ENCODE results near the gene ZIK1.
A peak's percentile ranks its signal among the peaks of the same experiment; 100 is the strongest.

The ZIK1 gene

GRCh38 chr19:57583521-57584416 is at the start of gene ZIK1:
ZIK1 (plus strand) TSS chr19:57584145; CDS start chr19:57584357, 212 bp downstream.
- H3K4me3 ChIP-seq (ENCODE audit: low read depth, low read length): peak within 1 kb of the TSS; percentile 75
- no peak for TF ChIP-seq CTCF (IDR thresholded peaks at IDR 0.05; ENCODE audit: insufficient read depth, low read length, missing control alignments)
- DNase-seq (ENCODE audit: low read depth, low spot score): peak; percentile 49
- CTCF ChIA-PET: interaction anchor here (1.3 kb wide), 1 partner anchor 12 kb away, joined by 3 read pairs; no protein-coding TSS in a partner anchor
- POLR2A ChIA-PET: no interaction called here

- POLR2A ChIA-PET: no interaction called here
- H3K4me3 ChIP-seq (ENCODE audit: low read depth, low read length): no peak overlapping the region
- no peak for DNase-seq (ENCODE audit: low read depth, low spot score)
- CTCF ChIA-PET: no interaction called here
- TF ChIP-seq CTCF (IDR thresholded peaks at IDR 0.05; ENCODE audit: insufficient read depth, low read length, missing control alignments): no peak
These were observed 45.9 kb upstream of the ZIK1 start for GRCh38 chr19:57537953-57538547.

GRCh38 chr19:57546513-57546912 is 37.4 kb upstream of the ZIK1 start:
- POLR2A ChIA-PET: no interaction called here
- CTCF ChIA-PET: interaction anchor here (2.3 kb wide), 1 partner anchor 12 kb away, joined by 5 read pairs; no protein-coding TSS in a partner anchor
- DNase-seq (ENCODE audit: low read depth, low spot score): no peak
- no peak overlapping the region for H3K4me3 ChIP-seq (ENCODE audit: low read depth, low read length)
- TF ChIP-seq CTCF (IDR thresholded peaks at IDR 0.05; ENCODE audit: insufficient read depth, low read length, missing control alignments): no peak

- CTCF ChIA-PET: no interaction called here
- no peak for TF ChIP-seq CTCF (IDR thresholded peaks at IDR 0.05; ENCODE audit: insufficient read depth, low read length, missing control alignments)
- DNase-seq (ENCODE audit: low read depth, low spot score): no peak
- POLR2A ChIA-PET: no interaction called here
- H3K4me3 ChIP-seq (ENCODE audit: low read depth, low read length): no peak overlapping the region
These were observed 31.5 kb upstream of the ZIK1 start for GRCh38 chr19:57552432-57552831.

- no peak for DNase-seq (ENCODE audit: low read depth, low spot score)
- TF ChIP-seq CTCF (IDR thresholded peaks at IDR 0.05; ENCODE audit: insufficient read depth, low read length, missing control alignments): no peak
- ChIA-PET CTCF (interaction anchor here (0.9 to 1.9 kb wide), 5 partner anchors 12 to 601 kb away, joined by 3 to 5 read pairs (median 3); partner anchors contain the start of gene ZNF211), POLR2A (no interaction called here)
- H3K4me3 ChIP-seq (ENCODE audit: low read depth, low read length): no peak overlapping the region
These were observed 26.3 kb upstream of the ZIK1 start for GRCh38 chr19:57557659-57558058.

GRCh38 chr19:57558525-57558924 is 25.4 kb upstream of the ZIK1 start:
- ChIA-PET CTCF (interaction anchor here (0.7 to 1.9 kb wide), 6 partner anchors 13 to 600 kb away, joined by 3 to 5 read pairs (median 3); partner anchors contain the start of gene ZNF211), POLR2A (no interaction called here)
- DNase-seq (ENCODE audit: low read depth, low spot score): no peak

More at GRCh38 chr19:57558525-57558924, 25.4 kb upstream of the ZIK1 start:
- TF ChIP-seq CTCF (IDR thresholded peaks at IDR 0.05; ENCODE audit: insufficient read depth, low read length, missing control alignments): no peak
- peak overlapping the region; percentile 96 for H3K4me3 ChIP-seq (ENCODE audit: low read depth, low read length)

Data from AG04449 (cell line).